Keratinocyte (primary cell): ENCODE results near the gene AGPAT3.

Experiments
- CTCF ChIP-seq, 3 experiments: IDR thresholded peaks in 1 of 3; conservative IDR thresholded peaks in 1 of 3; optimal IDR thresholded peaks in 1 of 3; 2 replicates in 2 of 3; 3 replicates in 1 of 3; pipeline versions ENCODE3 to v1.5.1; 2011; ENCODE audit warnings: low read length in 3 of 3, mild to moderate bottlenecking in 3 of 3, moderate library complexity in 2 of 3, control low read depth in 1 of 3, inconsistent platforms in 1 of 3; ENCODE audit not compliant: insufficient read depth in 2 of 3; ENCODE audit errors: extremely low read depth in 1 of 3
- EZH2 ChIP-seq: IDR thresholded peaks from one replicate; pipeline ENCODE4 v1.6.1; 2012; ENCODE audit warnings: inconsistent platforms, mild to moderate bottlenecking, low read length, moderate library complexity

- no peak for TF ChIP-seq CTCF (optimal IDR thresholded peaks at IDR 0.05 in 1 of 3, IDR thresholded peaks at IDR 0.05 in 1 of 3, conservative IDR thresholded peaks at IDR 0.05 in 1 of 3; ENCODE audit: extremely low read depth in 1 of 3, insufficient read depth in 2 of 3, low read length in 3 of 3)
- TF ChIP-seq EZH2 = no peak
Observed at GRCh38 chr21:43869486-43870325, 4.7 kb downstream of the AGPAT3 start.
